Adrenal gland (tissue), 12 donors: ENCODE data around the gene MAT2A. TPM values are rescaled to one million over a fixed set of nuclear protein-coding genes. Genes with fewer than 3 reads are reported as not detected.

Experiments used
- DNase-seq, 7 donors: peaks; one replicate each; pipeline ENCODE4 v3.0.0-alpha.2; 2019 to 2020
- H3K27ac ChIP-seq, 5 donors: fragments of 200-600 bp; sonication (generic) in 4 of 5; 1 replicate in 3 of 5; 2 replicates in 2 of 5; pipeline versions ENCODE4 v1.5.1 to v1.8.0; 2016 to 2020; ENCODE audit warnings: mild to moderate bottlenecking in 1 of 5
- H3K27me3 ChIP-seq: fragments of 200-600 bp; 2 replicates; pipeline ENCODE4 v1.8.0; 2021
- H3K36me3 ChIP-seq, 2 donors: fragments of 200-600 bp; replicated peaks in 1 of 2; 1 replicate in 1 of 2; 2 replicates in 1 of 2; pipeline versions ENCODE4 v1.5.1 to v1.8.0; 2018 to 2022
- H3K4me1 ChIP-seq, 2 donors: fragments of 200-600 bp; replicated peaks in 1 of 2; 1 replicate in 1 of 2; 2 replicates in 1 of 2; pipeline versions ENCODE4 v1.5.1 to v1.8.0; 2018 to 2021
- H3K4me3 ChIP-seq, 4 donors: fragments of 200-600 bp; sonication (generic) in 3 of 4; one replicate each; pipeline ENCODE4 v1.5.1; 2016 to 2018
- H3K9me3 ChIP-seq, 3 donors: fragments of 200-600 bp; sonication (generic) in 1 of 3; replicated peaks in 1 of 3; 1 replicate in 2 of 3; 2 replicates in 1 of 3; pipeline versions ENCODE4 v1.5.1 to v1.8.0; 2016 to 2021
- POLR2A ChIP-seq, 2 donors: fragments of 450-650 bp; IDR thresholded peaks; one replicate each; pipeline ENCODE4 v1.6.1; 2017; ENCODE audit warnings: antibody characterized with exemption in 2 of 2, mild to moderate bottlenecking in 2 of 2, moderate library complexity in 1 of 2
- WGBS, 4 donors: extraction: QIAGEN DNeasy Blood & Tissue Kit in 2 of 4; methylation state at CpG; one replicate each; pipeline versions ENCODE4 v1.1.5 to v1.1.7; 2013 to 2017; 5-methylcytosine and 5-hydroxymethylcytosine counted together
- intact Hi-C, 2 donors: fragments of 100-400 bp; cut with DNase I; formaldehyde crosslinking; loops; one replicate each; pipeline versions ENCODE4 v1.14.1 to v1.15.0; 2022 to 2023
- polyA plus RNA-seq, 3 donors: library from polyadenylated mRNA; stranded (reverse); fragments of 200-250 nt in 2 of 3; fragments of 350-450 nt in 1 of 3; fragmentation: Illumina TruSeq in 1 of 3; extraction: RNeasy Lipid Tissue Mini Kit (QIAGEN cat#74804) in 1 of 3; gene quantifications; one replicate each; pipeline ENCODE4 v1.2.3, GENCODE V29; 2013 to 2014
- total RNA-seq, 9 donors: library from RNA; depleted of rRNA in 4 of 9; stranded (reverse); fragments of >200 nt in 4 of 9; fragments of 120-200 nt in 1 of 9; fragmentation: NEBNext Ultra II Directional in 1 of 9; extraction: Animal tissue kit (Norgen Biotek cat#: 25700) in 1 of 9; gene quantifications; one replicate each; pipeline versions ENCODE4 v1.1.0 to v1.2.4, GENCODE V29; 2013 to 2023
- TF ChIP-seq, protein P1 (sequence below), 6 experiments: fragments of 450-650 bp in 4 of 6; fragments of 200-600 bp in 2 of 6; sonication (generic) in 1 of 6; IDR thresholded peaks; 1 replicate in 5 of 6; 2 replicates in 1 of 6; pipeline versions ENCODE4 v1.5.1 to v1.8.0; 2016 to 2021; ENCODE audit warnings: antibody characterized with exemption in 6 of 6, mild to moderate bottlenecking in 2 of 6, moderate library complexity in 1 of 6
- donor health status: healthy with polysubstance abuse.
- donor health status: Bipolar disorder and iron deficiency.
- donor health status: DM: yes; HTN: yes; CAD: no.
- donor health status: DM: no; HTN: no; CAD: no.
- donor health status: DM: no; HTN: no; CAD: no.
- donor health status: DM: yes; HTN: yes; CAD: no.

The MAT2A gene
- total and polyA plus RNA-seq, 12 donors = 41.1 to 429 (median 148) TPM

DNA sequence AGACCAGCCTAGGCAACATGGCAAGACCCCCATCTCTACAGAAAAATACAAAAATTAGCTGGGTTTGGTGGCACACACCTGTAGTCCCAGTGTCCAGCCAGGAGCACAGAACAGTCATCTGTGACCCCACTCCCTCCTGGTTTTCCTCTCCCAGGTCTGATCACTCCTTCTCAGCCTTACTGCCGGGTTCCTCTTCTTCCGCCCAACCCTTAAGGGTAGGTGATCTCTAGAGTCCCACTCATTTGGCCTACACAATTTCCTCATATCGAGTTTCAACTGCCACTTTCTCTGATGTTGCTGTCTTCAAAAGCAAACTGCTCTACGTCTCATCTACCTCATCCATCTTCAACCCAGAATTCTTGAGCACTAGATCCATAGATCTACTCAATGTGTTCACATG lies 13.4 kb upstream of the MAT2A start:
- Histone ChIP-seq H3K27me3 (no peaks in the 10 kb centered on the region), H3K4me1 (peaks cover 8 to 17% of the 10 kb centered on the region in 2 donors), H3K36me3 (no peaks in the 10 kb centered on the region), H3K4me3 (no peak overlapping the region), H3K27ac (peak overlapping the region in 1 of 5 donors; percentile 51), H3K9me3 (no peaks in the 10 kb centered on the region)
- intact Hi-C loops = no loop called here
- TF ChIP-seq, protein P1, sequence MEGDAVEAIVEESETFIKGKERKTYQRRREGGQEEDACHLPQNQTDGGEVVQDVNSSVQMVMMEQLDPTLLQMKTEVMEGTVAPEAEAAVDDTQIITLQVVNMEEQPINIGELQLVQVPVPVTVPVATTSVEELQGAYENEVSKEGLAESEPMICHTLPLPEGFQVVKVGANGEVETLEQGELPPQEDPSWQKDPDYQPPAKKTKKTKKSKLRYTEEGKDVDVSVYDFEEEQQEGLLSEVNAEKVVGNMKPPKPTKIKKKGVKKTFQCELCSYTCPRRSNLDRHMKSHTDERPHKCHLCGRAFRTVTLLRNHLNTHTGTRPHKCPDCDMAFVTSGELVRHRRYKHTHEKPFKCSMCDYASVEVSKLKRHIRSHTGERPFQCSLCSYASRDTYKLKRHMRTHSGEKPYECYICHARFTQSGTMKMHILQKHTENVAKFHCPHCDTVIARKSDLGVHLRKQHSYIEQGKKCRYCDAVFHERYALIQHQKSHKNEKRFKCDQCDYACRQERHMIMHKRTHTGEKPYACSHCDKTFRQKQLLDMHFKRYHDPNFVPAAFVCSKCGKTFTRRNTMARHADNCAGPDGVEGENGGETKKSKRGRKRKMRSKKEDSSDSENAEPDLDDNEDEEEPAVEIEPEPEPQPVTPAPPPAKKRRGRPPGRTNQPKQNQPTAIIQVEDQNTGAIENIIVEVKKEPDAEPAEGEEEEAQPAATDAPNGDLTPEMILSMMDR (IDR thresholded peaks at IDR 0.05) = no peak
- TF ChIP-seq POLR2A (IDR thresholded peaks at IDR 0.05) = no peak
- WGBS, 4 donors = 76 to 83% (median 80%) methylated on average over 4 of the region's 4 CpGs
- DNase-seq = no peak

DNA sequence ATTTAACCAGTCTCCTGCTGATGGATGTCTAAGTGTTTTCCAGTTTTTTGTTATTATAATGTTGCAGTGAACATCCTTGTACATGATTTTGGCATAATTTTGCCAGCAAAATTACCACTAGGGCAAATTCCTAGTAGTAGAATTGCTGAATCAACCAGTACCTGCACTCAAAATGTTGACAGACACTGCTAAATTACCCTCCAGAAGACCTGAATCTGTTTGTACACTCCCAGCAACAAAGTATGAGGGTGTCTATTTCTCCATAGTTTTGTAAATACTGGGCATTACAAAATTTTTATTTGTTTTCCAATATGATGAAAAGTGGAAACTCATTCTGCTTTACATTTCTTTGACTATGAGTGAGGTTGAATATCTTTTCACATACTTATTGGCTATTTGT lies 11.2 kb upstream of the MAT2A start:
- TF ChIP-seq POLR2A (IDR thresholded peaks at IDR 0.05) = no peak
- TF ChIP-seq, protein P1 (IDR thresholded peaks at IDR 0.05) = no peak
- Histone ChIP-seq H3K4me3 (no peak overlapping the region), H3K27me3 (no peaks in the 10 kb centered on the region), H3K27ac (no peak overlapping the region), H3K4me1 (peaks cover 8 to 17% of the 10 kb centered on the region in 2 donors), H3K9me3 (no peaks in the 10 kb centered on the region), H3K36me3 (no peaks in the 10 kb centered on the region)
- intact Hi-C loops = no loop called here
- no peak for DNase-seq

DNA sequence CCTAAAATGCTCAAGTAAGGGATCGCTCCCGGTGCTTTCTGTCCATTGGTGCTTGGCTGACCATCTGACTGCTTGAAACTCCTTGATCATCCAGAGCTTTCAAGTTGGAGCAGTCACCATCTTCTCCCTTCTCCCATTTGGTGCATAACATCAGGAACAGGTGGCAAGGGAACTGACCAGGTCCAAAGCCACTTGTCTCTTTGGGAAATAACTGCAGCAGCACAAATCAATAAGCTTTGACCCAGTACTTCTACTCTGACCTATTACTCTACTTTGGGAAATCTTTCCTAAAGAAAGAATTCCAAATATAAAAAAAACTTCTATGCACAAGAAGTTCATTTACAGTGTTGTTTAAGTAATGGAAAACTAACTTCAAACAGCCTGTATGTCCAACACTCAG lies 10.6 kb upstream of the MAT2A start:
- no peaks in the 10 kb centered on the region for H3K27me3 ChIP-seq
- no peak overlapping the region for H3K27ac ChIP-seq
- peaks cover 8 to 16% of the 10 kb centered on the region in 2 donors for H3K4me1 ChIP-seq
- no peaks in the 10 kb centered on the region for H3K9me3 ChIP-seq
- 89 to 94% (median 91%) methylated on average over 2 of the region's 2 CpGs for WGBS, 4 donors
- intact Hi-C loops = no loop called here
- H3K36me3 ChIP-seq = no peaks in the 10 kb centered on the region
- DNase-seq = no peak
- H3K4me3 ChIP-seq = no peak overlapping the region
- TF ChIP-seq POLR2A (IDR thresholded peaks at IDR 0.05) = no peak
- TF ChIP-seq, protein P1 (IDR thresholded peaks at IDR 0.05) = no peak

DNA sequence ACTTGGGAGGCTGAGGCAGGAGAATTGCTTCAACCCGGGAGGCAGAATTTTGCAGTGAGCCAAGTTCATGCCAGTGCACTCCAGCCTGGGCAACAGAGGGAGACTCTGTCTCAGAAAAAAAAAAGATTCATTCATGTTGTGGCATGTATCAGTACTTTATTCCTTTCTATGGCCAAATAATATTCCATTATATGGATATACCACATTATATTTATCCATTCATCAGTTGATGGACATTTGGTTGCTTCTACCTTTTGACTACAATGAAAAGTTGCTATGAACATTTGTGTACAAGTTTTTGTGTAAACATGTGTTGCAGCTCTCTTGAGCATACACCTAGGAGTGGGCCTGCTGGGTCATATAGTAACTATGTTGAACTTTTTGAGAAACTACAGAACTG lies 9.2 kb upstream of the MAT2A start:
- intact Hi-C loops = no loop called here
- Histone ChIP-seq H3K36me3 (no peaks in the 10 kb centered on the region), H3K9me3 (no peaks in the 10 kb centered on the region), H3K27me3 (no peaks in the 10 kb centered on the region), H3K4me3 (no peak overlapping the region), H3K27ac (no peak overlapping the region), H3K4me1 (peaks cover 0 to 1% of the 10 kb centered on the region in 2 donors)
- WGBS, 4 donors = 91 to 100% (median 94%) methylated on average over 1 of the region's 1 CpG
- no peak for TF ChIP-seq POLR2A (IDR thresholded peaks at IDR 0.05)
- TF ChIP-seq, protein P1 (IDR thresholded peaks at IDR 0.05) = no peak
- no peak for DNase-seq
